K562 (cell line): ENCODE results near the gene GP2. TPM values are rescaled to one million over a fixed set of nuclear protein-coding genes. Genes with fewer than 3 reads are reported as not detected.

ENCODE experiments used
- ATAC-seq: fragments of 200-7000 bp; cut with Tn5 transposase; 3 replicates; pipeline ENCODE4 v1.9.1; 2020; ENCODE audit warnings: moderate library complexity
- BruUV-seq: library from RNA; stranded (reverse); fragments of 400-500 nt; replicated peaks from 2 replicates; lab custom pipeline; 2021; lab: Mats Ljungman, UMichigan
- CTCF ChIA-PET: fragments of 300-600 bp; formaldehyde crosslinking; extraction: SDS; loops from one replicate; lab custom pipeline; 2021; ENCODE audit warnings: low intra/inter-chr PET ratio; lab: Yijun Ruan, JAX
- POLR2A ChIA-PET: fragments of 300-600, 350-650 bp; sonication (Branson Sonifier 250); formaldehyde crosslinking; extraction: SDS; loops from one replicate; lab custom pipeline; 2021; ENCODE audit warnings: antibody characterized with exemption, inconsistent platforms; lab: Yijun Ruan, JAX
- DNase-seq, 4 experiments: peaks; one replicate each; pipeline versions ENCODE4 v3.0.0 to v3.0.0-alpha.2; 2011 to 2018; ENCODE audit warnings: low spot score in 3 of 4, mixed read lengths in 3 of 4; ENCODE audit errors: extremely low read depth in 1 of 4
- FAIRE-seq: peaks from 2 replicates; lab custom pipeline; 2011; peaks lifted over from hg19 to GRCh38; lab: Jason Lieb, UNC
- H2AFZ ChIP-seq: 2 replicates; pipeline ENCODE4 v1.6.0; 2011; ENCODE audit warnings: low read depth, low read length, control low read depth, inconsistent platforms
- H3K27ac ChIP-seq: fragments of 200-600 bp; 3 replicates; pipeline ENCODE4 v1.8.0; 2011; ENCODE audit warnings: low read depth, mild to moderate bottlenecking, control low read depth, inconsistent platforms, low read length, moderate library complexity, mixed read lengths; ENCODE audit errors: extremely low read depth
- H3K27me3 ChIP-seq, 2 experiments: fragments of 300-600 bp in 1 of 2; 2 replicates in 1 of 2; 3 replicates in 1 of 2; pipeline versions ENCODE4 v1.6.0 to v1.8.0; 2011; ENCODE audit warnings: inconsistent platforms in 2 of 2, low read length in 2 of 2, mild to moderate bottlenecking in 1 of 2, mixed read lengths in 1 of 2, moderate library complexity in 1 of 2; ENCODE audit not compliant: control insufficient read depth in 2 of 2, insufficient read depth in 2 of 2
- H3K36me3 ChIP-seq: fragments of 300-600 bp; 3 replicates; pipeline ENCODE4 v1.8.0; 2011; ENCODE audit warnings: mild to moderate bottlenecking, low read length, inconsistent platforms; ENCODE audit not compliant: control insufficient read depth, insufficient read depth
- H3K4me1 ChIP-seq, 2 experiments: fragments of 200-600 bp in 1 of 2; replicated peaks in 1 of 2; 2 replicates in 1 of 2; 3 replicates in 1 of 2; pipeline versions ENCODE4 v1.5.1 to v1.8.0; 2011; ENCODE audit warnings: inconsistent platforms in 2 of 2, low read length in 2 of 2, mild to moderate bottlenecking in 1 of 2, mixed read lengths in 1 of 2, moderate library complexity in 1 of 2; ENCODE audit not compliant: control insufficient read depth in 2 of 2, insufficient read depth in 2 of 2
- H3K4me2 ChIP-seq: 2 replicates; pipeline ENCODE4 v1.6.1; 2011; ENCODE audit warnings: low read length, control low read depth, inconsistent platforms, mixed read lengths; ENCODE audit not compliant: insufficient read depth
- H3K4me3 ChIP-seq: fragments of 200-600 bp; sonication (generic), shearing (Covaris generic); 2 replicates; pipeline ENCODE4 v1.5.1; 2016; ENCODE audit warnings: control low read depth, inconsistent platforms
- H3K79me2 ChIP-seq: fragments of 200-600 bp; 3 replicates; pipeline ENCODE4 v1.8.0; 2011; ENCODE audit warnings: low read length, inconsistent platforms; ENCODE audit not compliant: control insufficient read depth, insufficient read depth
- H3K9ac ChIP-seq, 2 experiments: 2 replicates each; pipeline versions ENCODE4 v1.6.0 to v1.6.1; 2011; ENCODE audit warnings: low read depth in 2 of 2, low read length in 2 of 2, control low read depth in 1 of 2, inconsistent platforms in 1 of 2, mild to moderate bottlenecking in 1 of 2, mixed read lengths in 1 of 2; ENCODE audit not compliant: insufficient read depth in 1 of 2
- H3K9me1 ChIP-seq: one replicate; pipeline ENCODE4 v1.6.0; 2011; ENCODE audit warnings: inconsistent platforms, mild to moderate bottlenecking, low read length, moderate library complexity; ENCODE audit not compliant: control insufficient read depth, insufficient read depth
- H3K9me3 ChIP-seq: replicated peaks from 2 replicates; pipeline ENCODE4 v1.5.1; 2011; ENCODE audit warnings: low read depth, low read length, inconsistent platforms; ENCODE audit not compliant: control insufficient read depth, insufficient read depth
- H4K20me1 ChIP-seq: replicated peaks from 2 replicates; pipeline ENCODE4 v1.6.1; 2011; ENCODE audit warnings: low read length, inconsistent platforms, mixed read lengths; ENCODE audit not compliant: control insufficient read depth, insufficient read depth
- CCNT2 ChIP-seq: IDR thresholded peaks from 2 replicates; pipeline ENCODE4 v1.6.1; 2011; ENCODE audit warnings: borderline replicate concordance, low read depth, mild to moderate bottlenecking, moderate library complexity, mixed read lengths, low read length; ENCODE audit not compliant: insufficient read length; ENCODE audit errors: extremely low read depth
- CREB3 ChIP-seq: fragments of 450-650 bp; conservative IDR thresholded peaks from 2 replicates; pipeline ENCODE4 v1.6.1; 2016; ENCODE audit warnings: missing genetic modification characterization, low read depth, mild to moderate bottlenecking, missing compliant biosample characterization, moderate library complexity
- ERF ChIP-seq: fragments of 450-650 bp; formaldehyde crosslinking; IDR thresholded peaks from 2 replicates; pipeline ENCODE4 v1.4.0; 2020; ENCODE audit warnings: mild to moderate bottlenecking, mixed read lengths
- IFI16 ChIP-seq: fragments of 250-450 bp; sonication (Bioruptor Pico); IDR thresholded peaks from 2 replicates; pipeline ENCODE4 v2.1.2; 2022; ENCODE audit warnings: mild to moderate bottlenecking, inconsistent platforms
- SREBF1 ChIP-seq: fragments of 150-350 bp; IDR thresholded peaks from 2 replicates; pipeline ENCODE4 v1.6.1; 2014; ENCODE audit warnings: antibody characterized with exemption, low read depth, low read length, borderline replicate concordance
- WGBS: fragments of 100-300 bp; shearing (Covaris generic); methylation state at CpG from one replicate; pipeline ENCODE4 v1.1.6; 2016; ENCODE audit warnings: low coverage, mixed read lengths; ENCODE audit not compliant: insufficient coverage; ENCODE audit errors: missing lambda C conversion rate; 5-methylcytosine and 5-hydroxymethylcytosine counted together
- in situ Hi-C: fragments of 300-500 bp; cut with MboI; formaldehyde crosslinking; loops from 4 replicates; pipeline ENCODE4 v1.15.0; 2018; ENCODE audit warnings: inconsistent platforms, mixed read lengths
- intact Hi-C: fragments of 100-400 bp; cut with micrococcal nuclease; formaldehyde crosslinking; loops from 2 replicates; pipeline ENCODE4 v1.14.2; 2022
- polyA plus RNA-seq, 8 experiments: library from polyadenylated mRNA; depleted of rRNA in 4 of 8; stranded (reverse) in 5 of 8; unstranded in 3 of 8; fragments of >200 nt; fragmentation: Nextera tagmentation in 2 of 8; fragmentation: Illumina TruSeq in 1 of 8; extraction: Ambion mirVana in 2 of 8; extraction: Trizol in 1 of 8; gene quantifications; 2 replicates each; pipeline versions ENCODE4 v1.2.1 to v1.2.3, GENCODE V29; 2011 to 2014; ENCODE audit warnings: inconsistent platforms in 1 of 8, missing spikeins in 1 of 8
- total RNA-seq, 7 experiments: library from RNA; depleted of rRNA in 6 of 7; stranded (reverse); fragments of >200 nt in 6 of 7; fragmentation: Illumina TruSeq in 2 of 7; extraction: Trizol in 2 of 7; gene quantifications; 2 replicates each; pipeline versions ENCODE4 v1.2.1 to v1.2.3, GENCODE V29; 2011 to 2021; ENCODE audit warnings: low replicate concordance in 1 of 7
- TF ChIP-seq, protein P1 (sequence below): fragments of 250-450 bp; sonication (Bioruptor Pico); IDR thresholded peaks from 2 replicates; pipeline ENCODE4 v1.5.0; 2021; ENCODE audit warnings: mild to moderate bottlenecking, moderate library complexity

The GP2 gene
- total and polyA plus RNA-seq, 9 of the 15 experiments (the other 6 are each of a cell fraction or from before 2014, with no cell fraction given), result 5.9 TPM; not detected in 8

DNA sequence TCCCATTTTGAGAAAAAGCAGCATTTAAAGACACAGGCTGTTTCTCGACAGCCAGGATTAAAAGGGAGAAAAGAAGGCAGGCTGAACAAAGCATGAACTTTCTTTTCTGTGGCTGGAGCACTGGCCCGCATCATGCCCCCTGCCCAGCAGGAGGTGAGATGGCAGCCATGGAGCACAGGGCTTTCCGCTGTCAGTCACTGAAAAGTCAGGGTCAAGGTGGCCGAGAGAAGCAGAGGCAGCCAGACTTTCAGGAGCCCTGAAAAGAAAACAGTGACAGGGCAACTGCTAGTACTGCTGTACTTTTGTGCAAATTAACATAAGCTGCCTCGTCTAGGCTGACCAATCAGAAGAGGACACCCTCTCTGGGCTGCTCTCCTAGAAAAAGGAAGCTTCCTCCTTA is 5.8 kb upstream of the GP2 start:
- no peaks in the 10 kb centered on the region for H3K9me3 ChIP-seq
- no peak for FAIRE-seq
- DNase-seq, result no peak
- no peaks in the 10 kb centered on the region for H3K9me1 ChIP-seq
- H3K79me2 ChIP-seq, result no peaks in the 10 kb centered on the region
- H3K27me3 ChIP-seq, result peaks cover 0 to 4% of the 10 kb centered on the region in 2 experiments; a peak in 1 of 5 replicates
- no peak overlapping the region for H3K27ac ChIP-seq
- H3K9ac ChIP-seq, result no peak overlapping the region
- no peaks in the 10 kb centered on the region for H3K36me3 ChIP-seq
- BruUV-seq, result no TSS peak
- WGBS, result 0% methylated on average over 5 of the region's 5 CpGs
- no peaks in the 10 kb centered on the region for H3K4me1 ChIP-seq
- ATAC-seq, result no peak
- ChIA-PET CTCF (no interaction called here), POLR2A (no interaction called here)
- H3K4me2 ChIP-seq, result no peak overlapping the region
- H3K4me3 ChIP-seq, result no peak overlapping the region
- H4K20me1 ChIP-seq, result no peaks in the 10 kb centered on the region
- intact Hi-C loops, result no loop called here
- in situ Hi-C loops, result no loop called here
- H2AFZ ChIP-seq, result no peak overlapping the region
- TF ChIP-seq CREB3 (tag) (no peak), CCNT2 (no peak), IFI16 (CRISPR knock-in tag) (no peak), ERF (CRISPR knock-in tag) (no peak), SREBF1 (no peak)
- TF ChIP-seq, protein P1, sequence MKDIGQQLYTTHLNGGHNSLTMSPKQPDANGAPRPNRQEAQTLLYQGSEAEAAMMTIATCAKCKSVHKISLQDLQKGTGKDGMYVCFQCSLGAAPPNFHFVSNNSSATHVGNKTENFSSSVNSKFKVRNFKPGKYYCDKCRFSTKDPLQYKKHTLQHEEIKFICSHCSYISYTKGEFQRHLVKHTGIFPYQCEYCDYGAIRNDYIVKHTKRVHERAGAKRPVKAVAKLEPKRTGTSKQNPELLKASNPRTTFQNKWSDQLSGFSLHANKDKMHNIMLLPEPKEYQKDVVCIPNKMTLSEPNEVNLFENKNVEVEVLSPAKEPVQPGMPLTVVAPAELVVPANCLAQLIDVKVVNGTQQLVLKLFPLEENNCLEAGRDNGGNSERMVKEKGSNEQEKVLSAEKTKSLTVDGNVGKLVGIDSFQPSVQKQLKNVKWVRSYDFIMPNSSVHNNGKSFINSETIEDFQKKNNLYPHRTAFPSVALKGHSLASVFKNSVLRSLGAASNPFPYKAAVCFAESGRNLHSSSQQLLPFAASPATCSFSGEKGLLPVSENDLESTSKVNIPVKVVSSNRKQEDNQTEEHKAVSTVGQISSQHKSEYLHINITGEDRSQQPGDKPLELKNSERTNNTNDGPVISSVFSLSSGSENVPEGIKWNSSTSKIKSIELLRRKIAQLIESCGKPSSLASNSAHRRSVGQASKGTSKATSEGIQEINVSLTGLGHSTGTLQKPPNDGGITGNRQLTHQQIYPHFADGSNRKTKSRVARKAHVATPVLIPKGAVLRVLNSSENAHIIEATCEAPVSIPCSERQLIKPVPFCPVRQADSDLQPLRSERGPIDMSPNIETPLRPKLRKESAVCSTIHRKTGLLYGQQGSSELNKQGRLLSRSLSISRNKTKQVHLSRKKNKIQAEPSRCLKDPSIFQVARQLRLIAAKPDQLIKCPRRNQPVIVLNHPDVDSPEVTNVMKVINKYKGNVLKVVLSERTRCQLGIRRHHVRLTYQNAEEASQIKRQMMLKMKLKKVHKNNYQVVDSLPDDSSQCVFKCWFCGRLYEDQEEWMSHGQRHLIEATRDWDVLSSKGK, result no peak
